Cardiac fibroblast (primary cell): Measurements from ENCODE around the gene RAB9A.

Source experiments
- DNase-seq, 2 donors: peaks; one replicate each; pipeline versions ENCODE4 v3.0.0 to v3.0.0-alpha.2; 2010; ENCODE audit warnings: low read depth in 2 of 2
- H3K4me3 ChIP-seq, 2 donors: replicated peaks in 1 of 2; 1 replicate in 1 of 2; 2 replicates in 1 of 2; pipeline ENCODE4 v1.5.1; 2011; ENCODE audit warnings: low read depth in 2 of 2, low read length in 2 of 2, mild to moderate bottlenecking in 2 of 2, moderate library complexity in 1 of 2
- CTCF ChIP-seq: IDR thresholded peaks from one replicate; pipeline ENCODE4 v1.5.1; 2011; ENCODE audit warnings: low read depth, mild to moderate bottlenecking, low read length, inconsistent platforms

RAB9A gene

GRCh38 chrX:13650318-13650717 lies 38.6 kb upstream of the RAB9A start:
- no peak overlapping the region for H3K4me3 ChIP-seq
- no peak for TF ChIP-seq CTCF
- DNase-seq = no peak

DNA sequence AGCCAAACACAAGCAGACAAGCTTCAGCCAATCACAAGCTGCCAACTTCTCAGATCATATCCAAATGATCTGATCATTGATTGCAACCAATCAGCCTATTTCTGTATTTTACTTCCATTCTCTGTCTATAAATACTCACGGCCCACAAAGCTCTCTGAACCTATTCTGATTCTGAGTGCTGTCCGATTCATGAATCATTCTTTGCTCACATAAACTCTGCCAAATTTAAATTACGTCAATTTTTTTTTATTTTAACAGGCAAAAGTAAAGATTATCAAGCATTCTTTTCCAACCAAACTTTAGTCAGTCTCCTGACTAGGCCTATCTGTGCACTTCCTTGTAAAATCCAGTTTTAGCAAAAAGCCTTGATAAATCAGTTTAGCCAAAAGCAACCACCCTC lies 37.8 kb upstream of the RAB9A start:
- TF ChIP-seq CTCF = no peak
- DNase-seq = peak in 1 of 2 donors; percentile 45
- no peak overlapping the region for H3K4me3 ChIP-seq

DNA sequence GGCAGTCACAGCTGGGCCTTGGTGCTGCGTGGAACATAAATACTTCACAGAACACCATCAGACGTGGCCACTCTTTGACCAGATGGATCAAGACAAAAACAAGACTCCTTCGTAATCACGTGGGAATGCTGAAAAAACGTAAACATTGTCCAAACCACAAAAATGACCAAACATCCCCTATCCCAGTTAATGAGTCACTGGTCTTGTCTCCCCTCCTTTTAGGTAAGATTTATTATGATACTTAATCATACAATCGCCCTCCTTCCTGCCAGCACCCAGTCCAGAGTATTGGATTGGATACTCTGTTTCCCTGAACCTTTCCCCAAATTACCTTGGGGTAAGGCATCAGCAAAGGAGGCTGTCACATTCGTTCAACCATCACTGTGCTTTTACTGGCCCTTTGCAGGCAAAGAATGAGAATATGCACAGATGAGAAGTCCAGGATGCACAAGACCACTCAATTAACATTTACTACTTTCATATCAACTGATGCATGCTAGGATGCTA lies 36.6 kb upstream of the RAB9A start:
- H3K4me3 ChIP-seq = peak overlapping the region; percentile 40 to 54
- no peak for TF ChIP-seq CTCF
- DNase-seq = peak; percentile 79 to 93

DNA sequence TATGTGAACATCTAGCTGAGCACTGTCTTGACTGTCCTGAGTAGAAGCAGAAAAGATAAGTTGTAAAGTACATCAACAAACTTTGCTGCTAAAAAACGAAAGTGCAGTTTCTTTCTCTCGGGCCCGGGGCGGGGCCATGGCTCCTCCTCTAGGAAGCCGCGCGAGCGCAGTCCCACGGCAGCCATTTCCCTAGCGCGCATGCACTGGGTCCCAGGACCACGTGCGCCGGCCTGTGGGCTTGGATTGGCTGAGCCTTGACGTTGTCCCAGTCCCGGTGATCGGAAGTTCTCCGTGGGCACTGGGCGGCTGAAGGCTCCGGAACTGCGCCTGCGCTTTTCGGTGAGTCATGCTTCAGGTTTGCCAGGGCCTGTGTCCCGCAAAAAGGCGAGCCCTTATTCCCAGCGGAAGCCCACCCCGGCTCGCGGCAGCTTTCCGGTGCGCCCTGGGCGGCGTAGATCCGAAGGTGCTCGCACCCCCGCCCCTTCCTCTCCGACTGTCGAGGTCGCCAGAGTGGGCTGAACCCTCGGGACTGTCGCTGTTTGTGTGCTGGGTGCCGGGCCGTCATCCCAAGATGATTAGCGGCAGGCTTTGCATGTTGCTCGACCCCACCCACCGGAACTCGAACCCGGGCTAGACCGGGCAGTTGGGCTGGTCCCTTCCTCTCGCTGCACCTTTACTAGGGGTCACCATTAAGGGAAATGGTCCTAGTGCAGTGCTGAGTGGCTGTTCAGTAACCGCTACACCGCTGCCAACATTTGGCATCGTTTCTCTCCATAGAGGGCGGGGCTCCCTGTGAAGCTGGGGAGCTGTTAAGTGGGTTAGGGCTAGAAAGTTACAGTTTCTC lies 35.9 kb upstream of the RAB9A start, which contains the start of gene TCEANC:
Gene TCEANC (plus strand): TSS at position 292 of the 844 bp plus-strand sequence. CDS start 9,368 bp downstream, outside the sequence.
- TF ChIP-seq CTCF = no peak
- peak within 1 kb of the TSS; percentile 54 to 61 for H3K4me3 ChIP-seq
- peak; percentile 96 to 97 for DNase-seq

DNA sequence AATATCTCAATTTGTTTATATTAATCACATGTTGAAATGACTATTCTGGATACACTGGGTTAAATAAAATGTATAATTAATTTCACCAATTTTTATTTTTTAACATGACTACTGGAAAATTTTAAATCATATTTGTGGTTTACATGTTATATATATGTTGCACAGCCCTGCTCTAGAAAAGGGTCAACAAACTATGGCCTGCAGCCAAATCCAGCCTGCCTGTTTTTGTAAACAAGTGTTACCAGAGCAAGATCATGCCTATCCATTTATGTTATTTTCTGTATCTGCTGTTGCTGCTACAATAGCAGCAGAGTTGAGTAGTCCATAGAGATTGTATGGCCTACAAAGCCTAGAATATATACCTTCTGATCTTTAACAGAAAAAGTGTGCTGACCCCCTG lies 34.8 kb upstream of the RAB9A start:
- DNase-seq = no peak
- no peak for TF ChIP-seq CTCF
- H3K4me3 ChIP-seq = no peak overlapping the region

DNA sequence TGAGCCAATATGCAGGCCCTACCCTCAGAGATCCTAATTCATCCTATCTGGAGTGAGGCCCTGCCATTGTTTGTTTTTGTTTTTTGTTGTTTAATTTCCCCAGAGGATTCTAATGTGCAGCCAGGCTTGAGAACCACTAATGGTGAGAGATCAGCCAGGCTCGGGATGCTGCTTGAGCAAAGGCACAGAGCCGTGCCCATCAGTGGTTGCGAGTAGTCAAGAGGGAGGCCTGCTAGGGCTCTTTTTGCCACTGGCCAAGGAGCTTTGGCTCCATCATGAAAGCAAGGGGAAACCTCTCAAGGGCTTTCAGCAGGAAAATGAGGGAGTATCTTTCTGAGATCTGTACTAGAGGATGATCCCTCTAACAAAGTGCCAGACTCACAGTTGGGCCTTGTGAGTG lies 33.3 kb upstream of the RAB9A start:
- DNase-seq = no peak
- H3K4me3 ChIP-seq = no peak overlapping the region
- no peak for TF ChIP-seq CTCF
